Measurements from ENCODE around the gene ACER2.

- TF ChIP-seq BHLHE40 (IDR thresholded peaks at IDR 0.05; ENCODE audit: low read depth, low read length) (no peak), CTCF (conservative IDR thresholded peaks at IDR 0.05; ENCODE audit: low read depth, low read length) (peak; percentile 19), RFX5 (IDR thresholded peaks at IDR 0.05; ENCODE audit: low read depth, low read length) (no peak), MAFK (IDR thresholded peaks at IDR 0.05; ENCODE audit: low read depth, low read length) (no peak), FOS (IDR thresholded peaks at IDR 0.05; ENCODE audit: low read depth, low read length) (no peak), POLR2A (IDR thresholded peaks at IDR 0.05; ENCODE audit: low read depth, low read length) (peak; percentile 75), RCOR1 (IDR thresholded peaks at IDR 0.05; ENCODE audit: insufficient replicate concordance, low read length) (no peak), USF2 (IDR thresholded peaks at IDR 0.05; ENCODE audit: low read depth, low read length) (no peak), RAD21 (IDR thresholded peaks at IDR 0.05; ENCODE audit: low read length) (no peak)
Measured at GRCh38 chr9:19408693-19409400, at the start of gene ACER2.
